Myocyte (in vitro differentiated cells): ENCODE results near the gene SIGLECL1. TPM values are rescaled to one million over a fixed set of nuclear protein-coding genes. Genes with fewer than 3 reads are reported as not detected.
"Not testable (repeated sequence)": the region's sequence is repeated elsewhere in the genome, so short reads cannot be mapped to it uniquely, and the experiment has no call there.

ENCODE experiments used
- DNase-seq: peaks from one replicate; pipeline ENCODE4 v3.0.0-alpha.2; 2012; ENCODE audit warnings: low read depth
- polyA plus RNA-seq: library from polyadenylated mRNA; unstranded; fragments of >200 nt; gene quantifications from one replicate; pipeline ENCODE4 v1.2.1, GENCODE V29; 2012; ENCODE audit warnings: missing spikeins
- total RNA-seq: library from RNA; depleted of rRNA; stranded (reverse); fragments of >200 nt; gene quantifications from 2 replicates; pipeline ENCODE4 v1.2.3, GENCODE V29; 2014

Gene SIGLECL1
- total RNA-seq: not detected in 2 replicates
- polyA plus RNA-seq: not detected

GRCh38 chr19:51250786-51251467, at the start of gene SIGLECL1:
Gene SIGLECL1, plus strand, starts transcription at chr19:51251080. Its CDS starts 12,993 bp downstream, at chr19:51264073.
- no peak for DNase-seq

GRCh38 chr19:51201712-51202111, 49.2 kb upstream of the SIGLECL1 start:
- DNase-seq: no peak

GRCh38 chr19:51203916-51204315, 47.0 kb upstream of the SIGLECL1 start:
- no peak for DNase-seq

- DNase-seq: no peak
Measured at GRCh38 chr19:51204321-51204720, 46.6 kb upstream of the SIGLECL1 start.

- DNase-seq: peak; percentile 6
Measured at GRCh38 chr19:51207747-51208146, 43.1 kb upstream of the SIGLECL1 start.

GRCh38 chr19:51210191-51210784, 40.6 kb upstream of the SIGLECL1 start:
- DNase-seq: no peak

GRCh38 chr19:51210874-51211361, 40.0 kb upstream of the SIGLECL1 start:
- not testable (repeated sequence) for DNase-seq

GRCh38 chr19:51211833-51212232, 39.0 kb upstream of the SIGLECL1 start:
- no peak for DNase-seq

- no peak for DNase-seq
Measured at GRCh38 chr19:51219307-51219706, 31.6 kb upstream of the SIGLECL1 start.

GRCh38 chr19:51219971-51220370, 30.9 kb upstream of the SIGLECL1 start:
- no peak for DNase-seq

GRCh38 chr19:51220996-51221395, 29.9 kb upstream of the SIGLECL1 start:
- no peak for DNase-seq

GRCh38 chr19:51224163-51224641, 26.7 kb upstream of the SIGLECL1 start:
- DNase-seq: no peak

GRCh38 chr19:51224898-51225393, 25.9 kb upstream of the SIGLECL1 start, which contains the start of gene CD33:
Gene CD33, plus strand, starts transcription at chr19:51225080. Its CDS starts 39 bp downstream, at chr19:51225119.
- DNase-seq: not testable (repeated sequence)

GRCh38 chr19:51226067-51226466, 24.8 kb upstream of the SIGLECL1 start:
- DNase-seq: no peak

GRCh38 chr19:51227326-51227725, 23.6 kb upstream of the SIGLECL1 start:
- no peak for DNase-seq

- DNase-seq: no peak
Measured at GRCh38 chr19:51227966-51228365, 22.9 kb upstream of the SIGLECL1 start.

- DNase-seq: no peak
Measured at GRCh38 chr19:51240866-51241265, 10.0 kb upstream of the SIGLECL1 start.

GRCh38 chr19:51242881-51243630, 7.8 kb upstream of the SIGLECL1 start:
- DNase-seq: no peak

GRCh38 chr19:51246164-51246552, 4.7 kb upstream of the SIGLECL1 start:
- peak; percentile 57 for DNase-seq

- DNase-seq: no peak
Measured at GRCh38 chr19:51247972-51248590, 2.8 kb upstream of the SIGLECL1 start.

GRCh38 chr19:51251468-51251820, 564 bp downstream of the SIGLECL1 start:
- DNase-seq: no peak
